Esophagus squamous epithelium (tissue), 4 donors: Measurements from ENCODE around the gene CRADD.

Experiments
- POLR2A ChIP-seq, 4 donors: fragments of 450-650 bp; IDR thresholded peaks; one replicate each; pipeline ENCODE4 v1.6.1; 2017; ENCODE audit warnings: antibody characterized with exemption in 4 of 4, mild to moderate bottlenecking in 4 of 4, moderate library complexity in 3 of 4
- TF ChIP-seq, protein P1 (sequence below), 6 experiments: fragments of 450-650 bp in 4 of 6; fragments of 200-600 bp in 2 of 6; sonication (generic) in 2 of 6; IDR thresholded peaks; one replicate each; pipeline ENCODE4 v1.5.1; 2016 to 2019; ENCODE audit warnings: antibody characterized with exemption in 6 of 6, mild to moderate bottlenecking in 4 of 6, moderate library complexity in 4 of 6

DNA sequence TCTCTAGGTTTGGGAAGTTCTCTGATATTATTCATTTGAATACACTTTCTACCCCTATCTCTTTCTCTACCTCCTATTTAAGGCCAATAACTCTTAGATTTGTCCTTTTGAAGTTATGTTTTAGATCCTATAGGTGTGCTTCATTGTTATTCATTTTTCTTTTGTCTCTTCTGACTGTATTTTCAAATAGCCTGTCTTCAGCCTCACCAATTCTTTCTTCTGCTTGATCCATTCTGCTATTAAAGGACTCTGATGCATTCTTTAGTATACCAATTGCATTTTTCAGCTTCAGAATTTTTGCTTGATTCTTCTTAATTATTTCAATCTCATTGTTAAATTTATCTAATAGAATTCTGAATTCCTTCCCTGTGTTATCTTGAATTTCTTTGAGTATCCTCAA, 199.2 kb downstream of the CRADD start:
- TF ChIP-seq, protein P1, sequence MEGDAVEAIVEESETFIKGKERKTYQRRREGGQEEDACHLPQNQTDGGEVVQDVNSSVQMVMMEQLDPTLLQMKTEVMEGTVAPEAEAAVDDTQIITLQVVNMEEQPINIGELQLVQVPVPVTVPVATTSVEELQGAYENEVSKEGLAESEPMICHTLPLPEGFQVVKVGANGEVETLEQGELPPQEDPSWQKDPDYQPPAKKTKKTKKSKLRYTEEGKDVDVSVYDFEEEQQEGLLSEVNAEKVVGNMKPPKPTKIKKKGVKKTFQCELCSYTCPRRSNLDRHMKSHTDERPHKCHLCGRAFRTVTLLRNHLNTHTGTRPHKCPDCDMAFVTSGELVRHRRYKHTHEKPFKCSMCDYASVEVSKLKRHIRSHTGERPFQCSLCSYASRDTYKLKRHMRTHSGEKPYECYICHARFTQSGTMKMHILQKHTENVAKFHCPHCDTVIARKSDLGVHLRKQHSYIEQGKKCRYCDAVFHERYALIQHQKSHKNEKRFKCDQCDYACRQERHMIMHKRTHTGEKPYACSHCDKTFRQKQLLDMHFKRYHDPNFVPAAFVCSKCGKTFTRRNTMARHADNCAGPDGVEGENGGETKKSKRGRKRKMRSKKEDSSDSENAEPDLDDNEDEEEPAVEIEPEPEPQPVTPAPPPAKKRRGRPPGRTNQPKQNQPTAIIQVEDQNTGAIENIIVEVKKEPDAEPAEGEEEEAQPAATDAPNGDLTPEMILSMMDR (IDR thresholded peaks at IDR 0.05): no peak
- TF ChIP-seq POLR2A (IDR thresholded peaks at IDR 0.05): no peak
